LNCaP clone FGC (cell line): ENCODE data around the gene MEN1.

ENCODE experiments used
- DNase-seq: peaks from one replicate; pipeline ENCODE4 v3.0.0-alpha.2; 2011; ENCODE audit warnings: low read depth
- H3K4me3 ChIP-seq: 2 replicates; pipeline ENCODE4 v1.5.1; 2011; ENCODE audit warnings: mild to moderate bottlenecking, low read depth, low read length, control low read depth
- TF ChIP-seq, protein P1 (sequence below): IDR thresholded peaks from 2 replicates; pipeline ENCODE4 v1.5.1; 2012; ENCODE audit warnings: mild to moderate bottlenecking; ENCODE audit not compliant: control insufficient read depth, insufficient read depth; ENCODE audit errors: extremely low read depth

Gene MEN1

DNA sequence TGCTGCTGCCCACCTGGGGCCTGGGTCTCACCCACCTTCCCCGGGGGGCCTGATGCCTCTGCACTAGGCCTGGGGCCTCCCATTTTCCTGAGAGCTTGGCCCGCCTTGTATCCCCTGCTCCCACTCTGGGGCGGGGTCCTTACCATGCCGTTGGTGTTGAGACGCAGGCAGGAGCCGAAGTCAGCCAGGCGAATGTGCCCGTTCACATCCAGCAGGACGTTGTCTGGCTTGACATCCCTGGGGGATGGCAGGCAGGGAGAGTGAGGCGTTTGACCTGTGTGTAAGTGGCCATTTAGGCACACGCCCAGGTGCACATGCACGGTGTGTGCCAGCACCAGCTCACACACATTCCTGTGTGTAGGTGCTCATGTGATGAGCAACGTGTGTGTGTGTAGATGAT lies 29.0 kb upstream of the MEN1 start:
- H3K4me3 ChIP-seq: no peak overlapping the region
- no peak for DNase-seq
- TF ChIP-seq, protein P1, sequence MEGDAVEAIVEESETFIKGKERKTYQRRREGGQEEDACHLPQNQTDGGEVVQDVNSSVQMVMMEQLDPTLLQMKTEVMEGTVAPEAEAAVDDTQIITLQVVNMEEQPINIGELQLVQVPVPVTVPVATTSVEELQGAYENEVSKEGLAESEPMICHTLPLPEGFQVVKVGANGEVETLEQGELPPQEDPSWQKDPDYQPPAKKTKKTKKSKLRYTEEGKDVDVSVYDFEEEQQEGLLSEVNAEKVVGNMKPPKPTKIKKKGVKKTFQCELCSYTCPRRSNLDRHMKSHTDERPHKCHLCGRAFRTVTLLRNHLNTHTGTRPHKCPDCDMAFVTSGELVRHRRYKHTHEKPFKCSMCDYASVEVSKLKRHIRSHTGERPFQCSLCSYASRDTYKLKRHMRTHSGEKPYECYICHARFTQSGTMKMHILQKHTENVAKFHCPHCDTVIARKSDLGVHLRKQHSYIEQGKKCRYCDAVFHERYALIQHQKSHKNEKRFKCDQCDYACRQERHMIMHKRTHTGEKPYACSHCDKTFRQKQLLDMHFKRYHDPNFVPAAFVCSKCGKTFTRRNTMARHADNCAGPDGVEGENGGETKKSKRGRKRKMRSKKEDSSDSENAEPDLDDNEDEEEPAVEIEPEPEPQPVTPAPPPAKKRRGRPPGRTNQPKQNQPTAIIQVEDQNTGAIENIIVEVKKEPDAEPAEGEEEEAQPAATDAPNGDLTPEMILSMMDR: no peak

DNA sequence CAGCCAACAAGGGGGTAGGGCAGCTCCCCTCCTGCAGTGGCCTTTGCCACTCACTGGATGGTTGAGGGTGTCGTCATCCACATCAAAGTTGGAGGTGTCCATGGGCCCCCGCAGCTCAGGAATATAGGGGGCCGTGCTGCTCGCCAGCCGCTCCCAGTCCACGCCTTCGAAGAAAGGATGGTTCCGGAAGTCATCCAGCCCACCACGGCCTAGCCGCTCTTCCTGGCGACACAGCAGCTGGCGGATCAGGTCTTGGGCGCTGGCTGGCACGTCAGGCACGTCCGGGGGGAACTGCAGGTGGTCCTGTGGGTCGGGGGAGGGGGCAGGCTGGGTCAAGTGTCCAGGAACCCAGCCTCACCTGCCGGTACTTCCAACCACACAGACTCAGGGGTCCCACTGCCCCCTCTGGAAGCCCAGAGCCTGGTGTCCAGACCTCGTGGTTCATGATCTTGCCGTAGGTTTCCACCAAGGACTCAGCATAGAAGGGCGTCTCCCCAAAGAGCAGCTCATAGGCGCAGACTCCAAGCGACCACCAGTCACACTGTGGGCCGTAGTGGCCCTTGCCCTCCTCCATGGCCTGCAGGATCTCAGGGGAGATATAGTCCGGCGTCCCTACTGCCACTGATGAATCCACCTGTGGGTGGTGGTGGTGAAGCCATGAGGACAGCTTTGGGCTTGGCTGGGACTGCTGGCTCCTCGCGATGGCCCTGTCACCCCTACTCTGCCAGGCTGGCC lies 28.4 kb upstream of the MEN1 start:
- TF ChIP-seq, protein P1: no peak
- no peak overlapping the region for H3K4me3 ChIP-seq
- DNase-seq: no peak

DNA sequence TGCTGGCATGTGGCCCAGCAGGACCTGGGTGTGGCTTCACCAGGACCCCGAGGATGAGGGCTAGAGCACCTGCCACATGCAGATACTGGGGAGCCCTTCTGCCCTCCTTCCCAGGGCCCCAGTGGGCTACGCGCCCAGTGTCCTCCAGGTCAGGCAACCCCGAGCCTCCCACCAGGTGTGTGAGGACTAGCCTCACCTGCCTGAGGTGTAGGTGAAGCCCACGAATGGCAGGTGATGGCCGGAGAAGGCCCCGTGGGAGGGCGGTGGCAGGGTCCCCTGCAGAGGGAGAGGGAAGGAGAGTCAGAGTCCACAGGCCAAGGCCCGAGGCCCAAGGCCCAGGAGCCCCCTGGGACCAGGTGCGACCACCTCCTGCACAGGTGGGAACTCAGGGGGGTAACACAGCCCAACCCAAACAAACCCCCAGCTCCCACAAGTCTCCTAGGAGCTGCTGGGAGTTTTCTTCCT lies 27.6 kb upstream of the MEN1 start:
- no peak for DNase-seq
- TF ChIP-seq, protein P1: no peak
- no peak overlapping the region for H3K4me3 ChIP-seq

- no peak overlapping the region for H3K4me3 ChIP-seq
- DNase-seq: no peak
- TF ChIP-seq, protein P1: no peak
These were observed 26.2 kb upstream of the MEN1 start for GRCh38 chr11:64836448-64837072.

GRCh38 chr11:64835616-64836447 lies 25.5 kb upstream of the MEN1 start:
- H3K4me3 ChIP-seq: no peak overlapping the region
- DNase-seq: no peak
- TF ChIP-seq, protein P1: no peak

GRCh38 chr11:64834723-64835615 lies 24.6 kb upstream of the MEN1 start:
- no peak for DNase-seq
- TF ChIP-seq, protein P1: no peak
- no peak overlapping the region for H3K4me3 ChIP-seq
